SK-N-SH treated with all-trans-retinoic acid at 6 μM for 48 hours (cell line): ENCODE measurements around the gene PYCR2.

Source experiments
- BACH2 ChIP-seq: fragments of 250-450 bp; sonication (Bioruptor Pico); IDR thresholded peaks from 2 replicates; pipeline ENCODE4 v1.9.0; 2021; ENCODE audit warnings: mild to moderate bottlenecking, borderline replicate concordance
- CREB5 ChIP-seq: fragments of 250-450 bp; sonication (Bioruptor Pico); IDR thresholded peaks from 2 replicates; pipeline ENCODE4 v1.5.1; 2020; ENCODE audit warnings: low read depth, mild to moderate bottlenecking, moderate library complexity
- CSDC2 ChIP-seq: fragments of 250-450 bp; sonication (Bioruptor Pico); IDR thresholded peaks from 2 replicates; pipeline ENCODE4 v1.5.0; 2020; ENCODE audit warnings: mild to moderate bottlenecking, moderate library complexity
- CSRNP3 ChIP-seq: fragments of 250-450 bp; sonication (Bioruptor Pico); IDR thresholded peaks from 2 replicates; pipeline ENCODE4 v1.5.1; 2021; ENCODE audit warnings: mild to moderate bottlenecking, moderate library complexity
- PATZ1 ChIP-seq: fragments of 250-450 bp; sonication (Bioruptor Pico); IDR thresholded peaks from 2 replicates; pipeline ENCODE4 v1.8.0; 2020; ENCODE audit warnings: mild to moderate bottlenecking, moderate library complexity, borderline replicate concordance
- RARB ChIP-seq: fragments of 250-450 bp; sonication (Bioruptor Pico); IDR thresholded peaks from 2 replicates; pipeline ENCODE4 v1.8.0; 2021; ENCODE audit warnings: mild to moderate bottlenecking, moderate library complexity
- TCF4 ChIP-seq: fragments of 250-450 bp; sonication (Bioruptor Pico); IDR thresholded peaks from 2 replicates; pipeline ENCODE4 v1.8.0; 2021; ENCODE audit warnings: mild to moderate bottlenecking, moderate library complexity, borderline replicate concordance
- TOX ChIP-seq: fragments of 250-450 bp; sonication (Bioruptor Pico); IDR thresholded peaks from 2 replicates; pipeline ENCODE4 v1.8.0; 2021; ENCODE audit warnings: mild to moderate bottlenecking, moderate library complexity, borderline replicate concordance
- TSHZ2 ChIP-seq: fragments of 250-450 bp; sonication (Bioruptor Pico); IDR thresholded peaks from 2 replicates; pipeline ENCODE4 v1.5.0; 2020; ENCODE audit warnings: mild to moderate bottlenecking, moderate library complexity
- ZC3H10 ChIP-seq: fragments of 250-450 bp; sonication (Bioruptor Pico); IDR thresholded peaks from 2 replicates; pipeline ENCODE4 v1.5.1; 2021; ENCODE audit warnings: mild to moderate bottlenecking, moderate library complexity
- ZNF70 ChIP-seq: fragments of 450-650 bp; formaldehyde crosslinking; IDR thresholded peaks from 2 replicates; pipeline ENCODE4 v1.5.0; 2020; ENCODE audit warnings: mild to moderate bottlenecking, moderate library complexity
- ZNF8 ChIP-seq: fragments of 450-650 bp; formaldehyde crosslinking; IDR thresholded peaks from 2 replicates; pipeline ENCODE4 v1.5.0; 2020; ENCODE audit warnings: mild to moderate bottlenecking, moderate library complexity

- no peak for TF ChIP-seq ZC3H10
- no peak for TF ChIP-seq CSRNP3 (CRISPR knock-in tag)
- no peak for TF ChIP-seq TOX (CRISPR knock-in tag)
- TF ChIP-seq TCF4 = no peak
- no peak for TF ChIP-seq RARB
- no peak for TF ChIP-seq CSDC2 (CRISPR knock-in tag)
- no peak for TF ChIP-seq CREB5 (CRISPR knock-in tag)
- TF ChIP-seq ZNF8 (CRISPR knock-in tag) = no peak
- TF ChIP-seq PATZ1 = no peak
- no peak for TF ChIP-seq TSHZ2 (CRISPR knock-in tag)
- TF ChIP-seq ZNF70 (CRISPR knock-in tag) = no peak
- TF ChIP-seq BACH2 (CRISPR knock-in tag) = no peak
Measured at GRCh38 chr1:225914947-225915346, 9.1 kb downstream of the PYCR2 start.
